ENCODE measurements around the gene MRPL40.
A peak's percentile ranks its signal among the peaks of the same experiment; 100 is the strongest.

Gene MRPL40

GRCh38 chr22:19432133-19432851, at the start of gene MRPL40:
Gene MRPL40, plus strand, starts transcription at chr22:19432545. Its CDS starts 10 bp downstream, at chr22:19432555.
- peak; percentile 85 to 91 for DNase-seq

GRCh38 chr22:19383292-19383691, 49.1 kb upstream of the MRPL40 start:
- no peak for DNase-seq

GRCh38 chr22:19385221-19385906, 47.0 kb upstream of the MRPL40 start:
- no peak for DNase-seq

GRCh38 chr22:19386248-19386647, 46.1 kb upstream of the MRPL40 start:
- no peak for DNase-seq

GRCh38 chr22:19387038-19387437, 45.3 kb upstream of the MRPL40 start:
- DNase-seq, result no peak

- no peak for DNase-seq
Observed at GRCh38 chr22:19387575-19387974, 44.8 kb upstream of the MRPL40 start.

GRCh38 chr22:19393704-19394103, 38.6 kb upstream of the MRPL40 start:
- no peak for DNase-seq

GRCh38 chr22:19394274-19395050, 37.9 kb upstream of the MRPL40 start:
- DNase-seq, result no peak

- no peak for DNase-seq
Observed at GRCh38 chr22:19395276-19395675, 37.1 kb upstream of the MRPL40 start.

- DNase-seq, result peak; percentile 8 to 36
Observed at GRCh38 chr22:19396561-19396933, 35.8 kb upstream of the MRPL40 start.

GRCh38 chr22:19396934-19397733, 35.2 kb upstream of the MRPL40 start:
- DNase-seq, result no peak

- no peak for DNase-seq
Observed at GRCh38 chr22:19397734-19398104, 34.6 kb upstream of the MRPL40 start.

- DNase-seq, result no peak
Observed at GRCh38 chr22:19398206-19398605, 34.1 kb upstream of the MRPL40 start.

- no peak for DNase-seq
Observed at GRCh38 chr22:19398652-19399051, 33.7 kb upstream of the MRPL40 start.

GRCh38 chr22:19400881-19401280, 31.5 kb upstream of the MRPL40 start:
- no peak for DNase-seq

GRCh38 chr22:19401483-19401882, 30.9 kb upstream of the MRPL40 start:
- no peak for DNase-seq

GRCh38 chr22:19402642-19403191, 29.6 kb upstream of the MRPL40 start:
- no peak for DNase-seq

GRCh38 chr22:19404676-19405075, 27.7 kb upstream of the MRPL40 start:
- no peak for DNase-seq

- DNase-seq, result no peak
Observed at GRCh38 chr22:19405133-19405532, 27.2 kb upstream of the MRPL40 start.

- DNase-seq, result no peak
Observed at GRCh38 chr22:19405652-19406051, 26.7 kb upstream of the MRPL40 start.

GRCh38 chr22:19406281-19406811, 26.0 kb upstream of the MRPL40 start:
- DNase-seq, result no peak

GRCh38 chr22:19406846-19407245, 25.5 kb upstream of the MRPL40 start:
- DNase-seq, result no peak

Data from SHP77 (cell line).